H1 (cell line): ENCODE measurements around the gene RSU1.

Source experiments
- BRCA1 ChIP-seq: IDR thresholded peaks from 2 replicates; pipeline ENCODE4 v1.6.1; 2012; ENCODE audit warnings: low read depth, low read length, improper control_type of control experiment
- EP300 ChIP-seq, 2 experiments: IDR thresholded peaks; 1 replicate in 1 of 2; 2 replicates in 1 of 2; pipeline ENCODE4 v1.6.1; 2011 to 2012; ENCODE audit warnings: low read depth in 2 of 2, low read length in 2 of 2, mild to moderate bottlenecking in 2 of 2, borderline replicate concordance in 1 of 2, inconsistent platforms in 1 of 2, moderate library complexity in 1 of 2
- EZH2 ChIP-seq: fragments of 200-600 bp; sonication (generic); IDR thresholded peaks from 2 replicates; pipeline ENCODE4 v1.7.1; 2012; ENCODE audit warnings: low read depth, mild to moderate bottlenecking, moderate library complexity, low read length, inconsistent platforms; ENCODE audit not compliant: severe bottlenecking
- PHF8 ChIP-seq: fragments of 200-600 bp; sonication (generic); conservative IDR thresholded peaks from 2 replicates; pipeline ENCODE4 v1.7.1; 2012; ENCODE audit warnings: low read depth, mild to moderate bottlenecking, inconsistent platforms, low read length, moderate library complexity
- RFX5 ChIP-seq: IDR thresholded peaks from 2 replicates; pipeline ENCODE4 v1.6.1; 2011; ENCODE audit warnings: low read depth, low read length, improper control_type of control experiment, borderline replicate concordance
- USF2 ChIP-seq: IDR thresholded peaks from 2 replicates; pipeline ENCODE4 v1.6.1; 2011; ENCODE audit warnings: low read length, improper control_type of control experiment
- YY1 ChIP-seq: IDR thresholded peaks from 2 replicates; pipeline ENCODE4 v1.6.1; 2011; ENCODE audit warnings: low read depth, mild to moderate bottlenecking, low read length
- ZNF274 ChIP-seq: IDR thresholded peaks from 2 replicates; pipeline ENCODE4 v1.7.0; 2012; ENCODE audit warnings: low read length, borderline replicate concordance; ENCODE audit errors: extremely low read depth

- no peak for TF ChIP-seq BRCA1
- no peak for TF ChIP-seq RFX5
- no peak for TF ChIP-seq EZH2
- no peak for TF ChIP-seq YY1
- TF ChIP-seq ZNF274, result no peak
- TF ChIP-seq EP300 (IDR thresholded peaks at IDR 0.05; ENCODE audit: borderline replicate concordance in 1 of 2, low read depth in 2 of 2, low read length in 2 of 2), result no peak
- TF ChIP-seq PHF8, result no peak
- no peak for TF ChIP-seq USF2
Observed at GRCh38 chr10:16816171-16816570, 1.1 kb downstream of the RSU1 start.
